Gastroesophageal sphincter (tissue), 4 donors: ENCODE results near the gene KDSR. TPM values are rescaled to one million over a fixed set of nuclear protein-coding genes. Genes with fewer than 3 reads are reported as not detected.

ENCODE experiments used
- ATAC-seq: fragments of 150-250 bp; one replicate; pipeline ENCODE4 v1.9.1; 2016; ENCODE audit warnings: mild to moderate bottlenecking, moderate library complexity
- H3K27ac ChIP-seq, 4 donors: fragments of 200-600 bp; sonication (generic) in 3 of 4; 1 replicate in 3 of 4; 2 replicates in 1 of 4; pipeline ENCODE4 v1.5.1; 2016 to 2019
- H3K27me3 ChIP-seq: fragments of 200-600 bp; sonication (generic); one replicate; pipeline ENCODE4 v1.5.1; 2019
- H3K36me3 ChIP-seq, 2 donors: fragments of 200-600 bp; sonication (generic); one replicate each; pipeline ENCODE4 v1.5.1; 2019; ENCODE audit warnings: control low read depth in 1 of 2
- H3K4me1 ChIP-seq, 3 donors: fragments of 200-600 bp; sonication (generic); 1 replicate in 2 of 3; 2 replicates in 1 of 3; pipeline ENCODE4 v1.5.1; 2016 to 2019; ENCODE audit warnings: control low read depth in 2 of 3
- H3K4me3 ChIP-seq, 2 donors: fragments of 200-600 bp; sonication (generic); one replicate each; pipeline ENCODE4 v1.5.1; 2019; ENCODE audit warnings: mild to moderate bottlenecking in 1 of 2, moderate library complexity in 1 of 2
- H3K9me3 ChIP-seq, 3 donors: fragments of 200-600 bp; sonication (generic); one replicate each; pipeline ENCODE4 v1.5.1; 2017 to 2019; ENCODE audit warnings: control low read depth in 2 of 3
- CTCF ChIP-seq, 4 experiments: fragments of 200-600 bp in 2 of 4; fragments of 450-650 bp in 2 of 4; sonication (generic) in 1 of 4; IDR thresholded peaks; one replicate each; pipeline ENCODE4 v1.5.1; 2017 to 2019; ENCODE audit warnings: antibody characterized with exemption in 4 of 4, mild to moderate bottlenecking in 2 of 4, moderate library complexity in 2 of 4
- EP300 ChIP-seq: sonication (generic); formaldehyde crosslinking; IDR thresholded peaks from one replicate; pipeline ENCODE4 v1.6.1; 2017; ENCODE audit warnings: antibody characterized with exemption, mild to moderate bottlenecking
- POLR2A ChIP-seq, 2 donors: fragments of 450-650 bp; IDR thresholded peaks; one replicate each; pipeline ENCODE4 v1.6.1; 2017; ENCODE audit warnings: antibody characterized with exemption in 2 of 2, mild to moderate bottlenecking in 2 of 2, moderate library complexity in 1 of 2
- POLR2AphosphoS5 ChIP-seq: sonication (generic); formaldehyde crosslinking; IDR thresholded peaks from one replicate; pipeline ENCODE4 v1.6.1; 2017; ENCODE audit warnings: antibody characterized with exemption
- WGBS, 2 donors: methylation state at CpG; one replicate each; pipeline ENCODE4 v1.1.5; 2018; ENCODE audit warnings: low coverage in 1 of 2; 5-methylcytosine and 5-hydroxymethylcytosine counted together
- total RNA-seq, 4 donors: library from RNA; depleted of rRNA; stranded (reverse); fragments of >200 nt; gene quantifications; one replicate each; pipeline ENCODE4 v1.1.0, GENCODE V29; 2016

The KDSR gene
- total RNA-seq, 4 donors from 2014 or later: 36.9 to 67.3 (median 51.2) TPM

- TF ChIP-seq EP300 (no peak), CTCF (IDR thresholded peaks at IDR 0.05) (peak; percentile 8 to 39 (median 20))
- WGBS, 2 donors: 31 to 42% methylated on average over 4 to 5 of the region's 5 CpGs
- Histone ChIP-seq H3K4me3 (no peak overlapping the region), H3K27ac (no peak overlapping the region), H3K36me3 (peaks cover 0 to 97% of the 10 kb centered on the region in 2 donors), H3K9me3 (no peaks in the 10 kb centered on the region), H3K4me1 (peaks cover 0 to 37% (median 3%) of the 10 kb centered on the region in 3 donors), H3K27me3 (no peaks in the 10 kb centered on the region)
- ATAC-seq: no peak
Observed at GRCh38 chr18:63342206-63342605, 24.8 kb downstream of the KDSR start.

GRCh38 chr18:63339920-63340484, 27.0 kb downstream of the KDSR start:
- no peak for ATAC-seq
- no peak overlapping the region for H3K4me3 ChIP-seq
- H3K9me3 ChIP-seq: no peaks in the 10 kb centered on the region
- H3K4me1 ChIP-seq: peaks cover 0 to 17% (median 0%) of the 10 kb centered on the region in 3 donors
- TF ChIP-seq CTCF (IDR thresholded peaks at IDR 0.05): peak in 1 of 4 experiments; percentile 58
- no peak for TF ChIP-seq POLR2AphosphoS5
- TF ChIP-seq POLR2A (IDR thresholded peaks at IDR 0.05): no peak
- no peaks in the 10 kb centered on the region for H3K27me3 ChIP-seq
- WGBS, 2 donors: 17 to 34% methylated on average over 4 of the region's 4 CpGs
- H3K36me3 ChIP-seq: peaks cover 0 to 95% of the 10 kb centered on the region in 2 donors
- H3K27ac ChIP-seq: no peak overlapping the region

GRCh38 chr18:63336366-63337099, 30.5 kb downstream of the KDSR start:
- H3K36me3 ChIP-seq: peaks cover 0 to 95% of the 10 kb centered on the region in 2 donors
- ATAC-seq: peak; percentile 84
- TF ChIP-seq POLR2AphosphoS5 (peak; percentile 36), CTCF (IDR thresholded peaks at IDR 0.05) (no peak)

GRCh38 chr18:63331105-63331504, 35.9 kb downstream of the KDSR start:
- Histone ChIP-seq H3K27ac (no peak overlapping the region), H3K9me3 (no peaks in the 10 kb centered on the region), H3K4me3 (no peak overlapping the region), H3K4me1 (no peaks in the 10 kb centered on the region), H3K27me3 (no peaks in the 10 kb centered on the region), H3K36me3 (peaks cover 0 to 64% of the 10 kb centered on the region in 2 donors)
- ATAC-seq: no peak
- TF ChIP-seq EP300 (no peak), POLR2AphosphoS5 (no peak), POLR2A (IDR thresholded peaks at IDR 0.05) (no peak), CTCF (IDR thresholded peaks at IDR 0.05) (no peak)
- 81 to 89% methylated on average over 4 of the region's 4 CpGs for WGBS, 2 donors

More at GRCh38 chr18:63336366-63337099, 30.5 kb downstream of the KDSR start:
- H3K27me3 ChIP-seq: no peaks in the 10 kb centered on the region
- no peaks in the 10 kb centered on the region for H3K9me3 ChIP-seq
- peaks cover 0 to 11% (median 0%) of the 10 kb centered on the region in 3 donors for H3K4me1 ChIP-seq
- 48 to 60% methylated on average over 8 of the region's 8 CpGs for WGBS, 2 donors
- peak overlapping the region in 3 of 4 donors; percentile 12 to 73 (median 48) for H3K27ac ChIP-seq
- H3K4me3 ChIP-seq: no peak overlapping the region
